Colonic mucosa (tissue), 4 donors: Measurements from ENCODE around the gene DNAH8. TPM values are rescaled to one million over a fixed set of nuclear protein-coding genes. Genes with fewer than 3 reads are reported as not detected.

ENCODE experiments used
- DNase-seq: peaks from one replicate; pipeline ENCODE4 v3.0.0-alpha.2; 2020
- H3K27ac ChIP-seq: fragments of 200-600 bp; one replicate; pipeline ENCODE4 v1.8.0; 2021
- H3K27me3 ChIP-seq: fragments of 200-600 bp; one replicate; pipeline ENCODE4 v1.8.0; 2021
- H3K36me3 ChIP-seq: fragments of 200-600 bp; one replicate; pipeline ENCODE4 v1.8.0; 2021
- H3K4me1 ChIP-seq: fragments of 200-600 bp; one replicate; pipeline ENCODE4 v1.8.0; 2021; ENCODE audit warnings: mild to moderate bottlenecking
- H3K4me3 ChIP-seq: fragments of 200-600 bp; one replicate; pipeline ENCODE4 v1.8.0; 2021
- H3K9ac ChIP-seq, 2 donors: one replicate each; pipeline ENCODE4 v1.7.0; 2013; ENCODE audit warnings: control low read depth in 2 of 2, low read depth in 2 of 2, low read length in 2 of 2
- H3K9me3 ChIP-seq: fragments of 200-600 bp; one replicate; pipeline ENCODE4 v1.8.0; 2021
- intact Hi-C: fragments of 100-400 bp; cut with DNase I; formaldehyde crosslinking; loops from one replicate; pipeline ENCODE4 v1.14.1; 2022
- total RNA-seq, 2 donors: library from RNA; stranded (reverse); fragmentation: NEBNext Ultra II Directional in 1 of 2; extraction: Animal tissue kit (Norgen Biotek cat#: 25700) in 1 of 2; gene quantifications; one replicate each; pipeline ENCODE4 v1.2.1, GENCODE V29; 2021
- TF ChIP-seq, protein P1 (sequence below): fragments of 200-600 bp; IDR thresholded peaks from one replicate; pipeline ENCODE4 v1.8.0; 2022; ENCODE audit warnings: antibody characterized with exemption, mild to moderate bottlenecking
- donor health status: healthy.
- donor health status: DM: no; HTN: no; CAD: no.
- donor health status: DM: no; HTN: no; CAD: no.

The DNAH8 gene, protein sequence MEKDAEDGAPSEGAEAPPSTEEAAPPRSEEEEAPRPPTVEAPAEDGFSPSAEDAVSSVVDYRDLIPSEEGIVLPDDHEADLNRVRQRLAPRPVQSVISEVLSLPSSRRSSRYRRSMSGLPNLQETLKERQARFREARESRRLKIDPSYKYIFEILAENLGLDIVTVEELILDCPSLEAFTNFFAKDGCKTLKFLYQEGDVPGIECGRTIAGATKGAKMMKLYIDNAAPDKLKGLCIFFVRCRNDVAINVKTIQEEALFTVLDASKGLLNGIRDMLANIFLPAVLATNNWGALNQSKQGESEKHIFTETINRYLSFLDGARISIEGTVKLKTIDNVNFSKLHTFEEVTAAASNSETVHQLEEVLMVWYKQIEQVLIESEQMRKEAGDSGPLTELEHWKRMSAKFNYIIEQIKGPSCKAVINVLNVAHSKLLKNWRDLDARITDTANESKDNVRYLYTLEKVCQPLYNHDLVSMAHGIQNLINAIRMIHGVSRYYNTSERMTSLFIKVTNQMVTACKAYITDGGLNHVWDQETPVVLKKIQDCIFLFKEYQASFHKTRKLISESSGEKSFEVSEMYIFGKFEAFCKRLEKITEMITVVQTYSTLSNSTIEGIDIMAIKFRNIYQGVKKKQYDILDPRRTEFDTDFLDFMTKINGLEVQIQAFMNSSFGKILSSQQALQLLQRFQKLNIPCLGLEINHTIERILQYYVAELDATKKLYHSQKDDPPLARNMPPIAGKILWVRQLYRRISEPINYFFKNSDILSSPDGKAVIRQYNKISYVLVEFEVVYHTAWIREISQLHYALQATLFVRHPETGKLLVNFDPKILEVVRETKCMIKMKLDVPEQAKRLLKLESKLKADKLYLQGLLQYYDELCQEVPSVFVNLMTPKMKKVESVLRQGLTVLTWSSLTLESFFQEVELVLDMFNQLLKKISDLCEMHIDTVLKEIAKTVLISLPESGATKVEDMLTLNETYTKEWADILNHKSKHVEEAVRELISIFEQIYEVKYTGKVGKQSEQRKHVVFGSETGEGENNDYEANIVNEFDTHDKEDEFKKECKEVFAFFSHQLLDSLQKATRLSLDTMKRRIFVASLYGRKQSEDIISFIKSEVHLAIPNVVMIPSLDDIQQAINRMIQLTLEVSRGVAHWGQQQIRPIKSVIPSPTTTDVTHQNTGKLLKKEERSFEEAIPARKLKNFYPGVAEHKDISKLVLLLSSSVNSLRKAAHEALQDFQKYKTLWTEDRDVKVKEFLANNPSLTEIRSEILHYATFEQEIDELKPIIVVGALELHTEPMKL (N-terminal part only)
- not detected for total RNA-seq

DNA sequence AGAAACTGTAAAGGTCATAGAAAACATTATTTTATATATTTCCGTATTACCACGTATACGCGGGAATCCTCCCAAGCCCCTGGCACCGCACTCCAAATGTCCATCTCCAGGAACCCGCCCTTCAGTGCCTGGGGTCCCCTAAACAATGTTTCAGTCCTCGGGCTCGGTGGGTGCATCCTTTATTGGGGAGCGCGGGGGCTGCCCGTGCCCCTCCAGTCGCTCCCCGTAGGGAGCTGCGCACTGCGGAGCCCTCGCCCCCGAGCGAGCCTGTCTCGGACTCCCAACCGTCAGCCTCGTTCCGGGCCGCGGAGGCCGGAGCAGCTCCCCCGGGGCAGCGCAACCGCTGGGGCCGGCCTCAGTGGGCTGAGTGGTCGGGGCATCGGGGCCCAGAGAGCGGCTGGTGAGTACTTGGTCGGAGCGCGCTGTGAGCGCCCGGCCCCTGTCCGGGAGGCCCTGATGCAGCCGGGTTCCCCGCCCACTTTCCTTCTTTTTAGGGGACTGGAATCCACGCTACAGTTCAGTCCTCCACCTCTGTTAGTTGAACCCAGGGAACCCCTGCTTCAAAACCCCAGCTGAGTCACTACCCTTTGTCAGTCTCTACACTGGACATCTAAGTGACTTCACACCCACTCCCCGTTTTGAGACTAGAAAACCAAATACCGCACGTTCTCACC, at the start of gene DNAH8:
TSS of gene DNAH8 (plus strand) at position 296 of the 674 bp plus-strand sequence. CDS start 7,499 bp downstream, outside the sequence.
- DNase-seq: no peak
- H3K4me3 ChIP-seq: peak within 1 kb of the TSS; percentile 10
- H3K9ac ChIP-seq: no peak within 1 kb of the TSS
- TF ChIP-seq, protein P1, sequence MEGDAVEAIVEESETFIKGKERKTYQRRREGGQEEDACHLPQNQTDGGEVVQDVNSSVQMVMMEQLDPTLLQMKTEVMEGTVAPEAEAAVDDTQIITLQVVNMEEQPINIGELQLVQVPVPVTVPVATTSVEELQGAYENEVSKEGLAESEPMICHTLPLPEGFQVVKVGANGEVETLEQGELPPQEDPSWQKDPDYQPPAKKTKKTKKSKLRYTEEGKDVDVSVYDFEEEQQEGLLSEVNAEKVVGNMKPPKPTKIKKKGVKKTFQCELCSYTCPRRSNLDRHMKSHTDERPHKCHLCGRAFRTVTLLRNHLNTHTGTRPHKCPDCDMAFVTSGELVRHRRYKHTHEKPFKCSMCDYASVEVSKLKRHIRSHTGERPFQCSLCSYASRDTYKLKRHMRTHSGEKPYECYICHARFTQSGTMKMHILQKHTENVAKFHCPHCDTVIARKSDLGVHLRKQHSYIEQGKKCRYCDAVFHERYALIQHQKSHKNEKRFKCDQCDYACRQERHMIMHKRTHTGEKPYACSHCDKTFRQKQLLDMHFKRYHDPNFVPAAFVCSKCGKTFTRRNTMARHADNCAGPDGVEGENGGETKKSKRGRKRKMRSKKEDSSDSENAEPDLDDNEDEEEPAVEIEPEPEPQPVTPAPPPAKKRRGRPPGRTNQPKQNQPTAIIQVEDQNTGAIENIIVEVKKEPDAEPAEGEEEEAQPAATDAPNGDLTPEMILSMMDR: no peak
- H3K27me3 ChIP-seq: peaks cover 16% of the 10 kb centered on the region
- H3K36me3 ChIP-seq: no peaks in the 10 kb centered on the region
- H3K4me1 ChIP-seq: no peaks in the 10 kb centered on the region
- no peak within 1 kb of the TSS for H3K27ac ChIP-seq
- intact Hi-C loops: no loop called here
- H3K9me3 ChIP-seq: no peaks in the 10 kb centered on the region

DNA sequence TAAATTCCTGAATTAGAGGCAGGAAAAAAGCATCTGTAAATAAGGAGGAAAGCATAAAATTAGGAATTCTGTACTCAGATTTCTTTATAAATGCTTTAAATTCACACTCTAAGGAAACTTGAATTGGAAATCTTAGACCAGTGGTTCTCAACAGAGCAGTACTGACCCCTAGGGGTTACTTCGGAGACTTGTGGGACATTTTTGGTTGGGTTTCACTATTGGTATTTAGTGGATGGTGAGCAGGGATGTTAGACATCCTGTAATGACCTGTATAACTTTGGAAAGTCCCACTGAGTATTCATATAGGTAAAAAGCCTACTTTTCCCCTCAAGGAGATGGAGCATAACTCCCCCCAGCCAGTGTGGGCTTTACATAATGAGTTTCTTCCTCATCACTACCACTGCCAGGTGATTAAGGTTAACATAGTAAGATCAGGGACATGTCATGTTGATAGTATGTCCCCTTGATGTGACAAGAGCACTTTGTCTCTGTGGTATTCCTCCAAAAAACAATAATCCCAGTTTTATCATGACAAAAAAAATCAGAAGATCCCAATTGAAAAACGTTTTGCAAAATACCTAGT, 43.1 kb upstream of the DNAH8 start:
- no peak overlapping the region for H3K4me3 ChIP-seq
- no peaks in the 10 kb centered on the region for H3K4me1 ChIP-seq
- H3K9ac ChIP-seq: no peak overlapping the region
- TF ChIP-seq, protein P1: peak; percentile 55
- no peaks in the 10 kb centered on the region for H3K36me3 ChIP-seq
- DNase-seq: peak; percentile 28
- intact Hi-C loops: loop anchor here (10.0 kb wide), 1 partner anchor 157 kb away; no protein-coding TSS in a partner anchor
- H3K9me3 ChIP-seq: no peaks in the 10 kb centered on the region
- no peak overlapping the region for H3K27ac ChIP-seq
- H3K27me3 ChIP-seq: no peaks in the 10 kb centered on the region

DNA sequence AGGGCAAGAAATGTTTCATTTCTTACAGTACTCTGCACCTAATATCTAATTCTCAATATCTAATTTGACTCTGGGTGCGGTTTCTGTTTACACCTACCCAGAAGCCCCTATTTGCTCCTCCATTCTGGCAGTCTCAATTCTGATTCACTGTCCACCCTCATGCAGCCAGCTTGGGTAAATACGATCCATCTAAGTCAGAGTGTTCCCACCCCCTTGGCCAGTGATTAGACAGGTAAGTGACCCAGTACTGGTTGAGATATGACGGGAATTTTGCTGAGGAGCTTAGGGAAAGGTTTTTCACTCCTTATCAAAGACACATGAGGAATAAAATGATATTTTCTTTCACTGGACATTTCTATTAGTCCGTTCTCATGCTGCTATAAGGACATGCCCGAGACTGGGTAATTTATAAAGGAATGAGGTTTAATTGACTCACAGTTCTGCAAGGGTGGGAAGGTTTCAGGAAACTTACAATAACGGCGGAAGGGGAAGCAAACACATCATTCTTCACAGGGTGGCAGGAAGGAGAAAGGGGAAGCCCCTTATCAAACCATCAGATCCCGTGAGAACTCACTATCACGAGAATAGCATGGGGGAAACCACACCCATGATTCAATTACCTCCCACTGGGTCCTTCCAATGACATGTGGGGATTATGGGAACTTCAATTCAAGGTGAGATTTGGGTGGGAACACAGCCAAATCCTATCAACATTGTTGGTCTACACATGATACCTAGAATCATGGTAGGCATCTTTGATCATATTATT, 41.5 kb upstream of the DNAH8 start:
- H3K36me3 ChIP-seq: no peaks in the 10 kb centered on the region
- H3K9me3 ChIP-seq: no peaks in the 10 kb centered on the region
- DNase-seq: no peak
- H3K9ac ChIP-seq: no peak overlapping the region
- TF ChIP-seq, protein P1: no peak
- H3K27ac ChIP-seq: no peak overlapping the region
- intact Hi-C loops: loop anchor here (10.0 kb wide), 1 partner anchor 159 kb away; no protein-coding TSS in a partner anchor
- H3K4me3 ChIP-seq: no peak overlapping the region
- no peaks in the 10 kb centered on the region for H3K27me3 ChIP-seq
- H3K4me1 ChIP-seq: no peaks in the 10 kb centered on the region

DNA sequence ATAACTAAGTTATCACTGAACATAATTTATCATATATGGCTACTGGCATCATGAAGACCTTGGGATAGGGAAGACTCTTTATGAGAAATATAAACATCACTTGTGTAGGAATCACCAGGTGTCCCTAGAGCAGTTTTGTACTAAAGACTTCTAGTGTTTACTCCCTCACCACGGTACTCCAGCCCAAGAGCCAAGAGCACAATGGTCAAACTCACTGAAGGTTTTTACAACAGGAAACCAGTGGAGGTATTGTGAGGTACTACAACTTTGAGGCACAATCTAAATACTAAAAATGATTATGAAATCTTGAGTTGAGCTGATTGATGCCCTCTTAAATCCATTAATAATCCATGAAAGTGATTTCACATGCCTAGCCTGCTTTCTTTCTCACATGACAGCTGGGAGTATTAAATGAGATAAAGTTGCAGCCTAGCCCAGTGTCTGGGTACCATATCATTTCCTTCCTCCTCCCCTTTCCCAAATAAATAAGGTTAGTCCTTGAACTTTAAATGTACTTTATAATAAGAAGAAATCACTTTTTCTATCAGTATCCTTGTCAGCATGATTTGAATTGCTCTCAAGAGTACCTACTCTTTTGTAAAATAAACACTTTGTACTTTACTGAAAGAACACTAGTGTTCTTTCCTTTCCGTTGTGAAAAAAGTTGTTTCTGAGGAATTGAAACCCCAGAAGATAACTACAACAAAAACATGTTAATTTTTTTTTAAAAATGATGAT, 38.7 kb upstream of the DNAH8 start:
- H3K9me3 ChIP-seq: no peaks in the 10 kb centered on the region
- H3K9ac ChIP-seq: no peak overlapping the region
- no peaks in the 10 kb centered on the region for H3K36me3 ChIP-seq
- no peak overlapping the region for H3K27ac ChIP-seq
- no peak for DNase-seq
- H3K4me1 ChIP-seq: no peaks in the 10 kb centered on the region
- intact Hi-C loops: loop anchor here (10.0 kb wide), 1 partner anchor 162 kb away; no protein-coding TSS in a partner anchor
- TF ChIP-seq, protein P1: no peak
- H3K27me3 ChIP-seq: no peaks in the 10 kb centered on the region
- no peak overlapping the region for H3K4me3 ChIP-seq
